H54 (cell line): Measurements from ENCODE around the gene WDR5.
"Not testable (repeated sequence)": the region's sequence is repeated elsewhere in the genome, so short reads cannot be mapped to it uniquely, and the experiment has no call there.

Experiments used
- DNase-seq: peaks from one replicate; pipeline ENCODE4 v3.0.0; 2011; ENCODE audit warnings: low spot score, mixed read lengths; ENCODE audit not compliant: insufficient read length
- FAIRE-seq: peaks from 3 replicates; lab custom pipeline; 2011; peaks lifted over from hg19 to GRCh38; lab: Jason Lieb, UNC
- POLR2A ChIP-seq: IDR thresholded peaks from 2 replicates; pipeline ENCODE4 v1.6.1; 2011; ENCODE audit warnings: low read depth, mild to moderate bottlenecking, low read length

WDR5 gene

GRCh38 chr9:134135343-134136117, at the start of gene WDR5:
Gene WDR5 (plus strand): TSS chr9:134136082. CDS start chr9:134139878, 3,796 bp downstream.
- peak; percentile 72 for TF ChIP-seq POLR2A
- no peak for FAIRE-seq
- DNase-seq = peak; percentile 99

- FAIRE-seq (no peak), DNase-seq (no peak)
These were observed 47.7 kb upstream of the WDR5 start for GRCh38 chr9:134088063-134088725.

GRCh38 chr9:134089972-134090371, 45.9 kb upstream of the WDR5 start:
- FAIRE-seq = no peak
- TF ChIP-seq POLR2A = no peak
- DNase-seq = no peak

More at GRCh38 chr9:134088063-134088725, 47.7 kb upstream of the WDR5 start:
- TF ChIP-seq POLR2A = no peak

- no peak for TF ChIP-seq POLR2A
- peak; percentile 68 for FAIRE-seq
- DNase-seq = peak; percentile 81
These were observed 36.6 kb upstream of the WDR5 start for GRCh38 chr9:134099123-134099761.

GRCh38 chr9:134100040-134100439, 35.8 kb upstream of the WDR5 start:
- no peak for TF ChIP-seq POLR2A
- no peak for DNase-seq
- FAIRE-seq = no peak

GRCh38 chr9:134101133-134101532, 34.7 kb upstream of the WDR5 start:
- not testable (repeated sequence) for DNase-seq, FAIRE-seq

GRCh38 chr9:134101623-134102149, 34.2 kb upstream of the WDR5 start:
- TF ChIP-seq POLR2A = no peak
- FAIRE-seq (no peak), DNase-seq (no peak)

- TF ChIP-seq POLR2A = no peak
- DNase-seq (no peak), FAIRE-seq (no peak)
These were observed 32.4 kb upstream of the WDR5 start for GRCh38 chr9:134103391-134103998.

- no peak for TF ChIP-seq POLR2A
- FAIRE-seq = no peak
- no peak for DNase-seq
These were observed 24.8 kb upstream of the WDR5 start for GRCh38 chr9:134111064-134111463.

- DNase-seq (no peak), FAIRE-seq (no peak)
- no peak for TF ChIP-seq POLR2A
These were observed 23.3 kb upstream of the WDR5 start for GRCh38 chr9:134112561-134112960.

GRCh38 chr9:134118972-134119371, 16.9 kb upstream of the WDR5 start:
- DNase-seq, FAIRE-seq: not testable (repeated sequence)

GRCh38 chr9:134123764-134124128, 12.1 kb upstream of the WDR5 start:
- DNase-seq (no peak), FAIRE-seq (no peak)
- TF ChIP-seq POLR2A = no peak

- no peak for DNase-seq
- FAIRE-seq = no peak
- no peak for TF ChIP-seq POLR2A
These were observed 10.3 kb upstream of the WDR5 start for GRCh38 chr9:134125413-134126095.

GRCh38 chr9:134126373-134126772, 9.5 kb upstream of the WDR5 start:
- no peak for TF ChIP-seq POLR2A
- FAIRE-seq (no peak), DNase-seq (no peak)
